ENCODE measurements around the gene OGDH.

Gene OGDH

GRCh38 chr7:44673324-44673723 lies 66.9 kb downstream of the OGDH start:
- TF ChIP-seq CTCF (IDR thresholded peaks at IDR 0.05; ENCODE audit: low read depth, low read length) (no peak), MYC (IDR thresholded peaks at IDR 0.05; ENCODE audit: low read depth, low read length) (no peak), POLR2A (IDR thresholded peaks at IDR 0.05; ENCODE audit: extremely low read depth, insufficient read length) (no peak), MAX (IDR thresholded peaks at IDR 0.05; ENCODE audit: low read depth, low read length) (no peak)
- H3K4me3 ChIP-seq (ENCODE audit: low read depth, low read length): no peak overlapping the region
- no peak for DNase-seq (ENCODE audit: low read depth)

GRCh38 chr7:44673771-44674170 lies 67.3 kb downstream of the OGDH start:
- TF ChIP-seq MYC (IDR thresholded peaks at IDR 0.05; ENCODE audit: low read depth, low read length) (no peak), POLR2A (IDR thresholded peaks at IDR 0.05; ENCODE audit: extremely low read depth, insufficient read length) (no peak), MAX (IDR thresholded peaks at IDR 0.05; ENCODE audit: low read depth, low read length) (no peak), CTCF (IDR thresholded peaks at IDR 0.05; ENCODE audit: low read depth, low read length) (no peak)
- no peak for DNase-seq (ENCODE audit: low read depth)
- H3K4me3 ChIP-seq (ENCODE audit: low read depth, low read length): no peak overlapping the region

GRCh38 chr7:44674381-44674780 lies 68.0 kb downstream of the OGDH start:
- DNase-seq (ENCODE audit: low read depth): no peak
- TF ChIP-seq MYC (IDR thresholded peaks at IDR 0.05; ENCODE audit: low read depth, low read length) (no peak), CTCF (IDR thresholded peaks at IDR 0.05; ENCODE audit: low read depth, low read length) (no peak), POLR2A (IDR thresholded peaks at IDR 0.05; ENCODE audit: extremely low read depth, insufficient read length) (no peak), MAX (IDR thresholded peaks at IDR 0.05; ENCODE audit: low read depth, low read length) (no peak)
- H3K4me3 ChIP-seq (ENCODE audit: low read depth, low read length): no peak overlapping the region

GRCh38 chr7:44676776-44677175 lies 70.3 kb downstream of the OGDH start:
- no peak overlapping the region for H3K4me3 ChIP-seq (ENCODE audit: low read depth, low read length)
- no peak for DNase-seq (ENCODE audit: low read depth)
- TF ChIP-seq POLR2A (IDR thresholded peaks at IDR 0.05; ENCODE audit: extremely low read depth, insufficient read length): no peak

- no peak overlapping the region for H3K4me3 ChIP-seq (ENCODE audit: low read depth, low read length)
- TF ChIP-seq CTCF (IDR thresholded peaks at IDR 0.05; ENCODE audit: low read depth, low read length): no peak
- TF ChIP-seq POLR2A (IDR thresholded peaks at IDR 0.05; ENCODE audit: extremely low read depth, insufficient read length): no peak
- no peak for TF ChIP-seq MYC (IDR thresholded peaks at IDR 0.05; ENCODE audit: low read depth, low read length)
- TF ChIP-seq MAX (IDR thresholded peaks at IDR 0.05; ENCODE audit: low read depth, low read length): no peak
- no peak for DNase-seq (ENCODE audit: low read depth)
These were observed 71.7 kb downstream of the OGDH start for GRCh38 chr7:44678101-44678470.

GRCh38 chr7:44678471-44679179 lies 72.2 kb downstream of the OGDH start:
- peak; percentile 66 for DNase-seq (ENCODE audit: low read depth)
- no peak for TF ChIP-seq POLR2A (IDR thresholded peaks at IDR 0.05; ENCODE audit: extremely low read depth, insufficient read length)
- TF ChIP-seq CTCF (IDR thresholded peaks at IDR 0.05; ENCODE audit: low read depth, low read length): no peak
- TF ChIP-seq MYC (IDR thresholded peaks at IDR 0.05; ENCODE audit: low read depth, low read length): no peak
- no peak for TF ChIP-seq MAX (IDR thresholded peaks at IDR 0.05; ENCODE audit: low read depth, low read length)
- no peak overlapping the region for H3K4me3 ChIP-seq (ENCODE audit: low read depth, low read length)
